ENCODE measurements around the gene GPR156. TPM values are rescaled to one million over a fixed set of nuclear protein-coding genes. Genes with fewer than 3 reads are reported as not detected.

GPR156 gene
- total RNA-seq, 2 experiments from 2014 or later = 0.10 TPM; not detected in 1

DNA sequence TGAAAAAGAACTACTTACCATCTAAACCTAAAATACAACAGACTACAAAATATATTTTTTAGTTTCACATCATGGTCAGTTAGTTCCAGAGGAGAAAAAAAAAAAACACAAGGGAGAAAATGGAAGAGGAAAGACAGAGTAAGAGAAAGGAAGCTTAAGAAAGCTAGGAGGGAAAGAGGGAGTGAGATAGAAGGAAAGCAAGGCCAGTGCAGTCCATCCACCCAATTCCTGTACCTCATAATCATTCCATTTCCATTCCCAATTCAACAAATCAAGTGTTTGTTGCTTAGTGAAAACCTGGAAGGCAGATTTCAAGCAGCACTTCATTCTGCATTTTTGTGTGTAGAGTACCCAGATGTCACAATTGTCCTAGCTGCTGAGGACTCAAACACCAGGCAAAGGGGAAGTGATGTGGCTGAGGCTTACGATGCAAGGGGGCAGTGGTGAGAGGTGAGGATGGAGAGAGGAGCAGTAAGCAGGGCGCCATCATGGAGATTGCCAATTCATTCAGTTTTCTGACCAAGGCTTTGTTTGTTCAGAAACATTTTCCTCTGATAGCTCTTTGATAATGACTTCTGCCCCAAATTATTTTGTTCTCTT, 107.2 kb downstream of the GPR156 start:
- H3K27ac Mint-ChIP-seq = no peak overlapping the region
- H3K27me3 Mint-ChIP-seq = peaks cover 6% of the 10 kb centered on the region
- POLR2A ChIA-PET = no interaction called here
- CTCF ChIA-PET = no interaction called here
- DNase-seq = no peak
- H3K36me3 Mint-ChIP-seq (ENCODE audit: low read depth) = no peaks in the 10 kb centered on the region
- H3K4me1 Mint-ChIP-seq = no peaks in the 10 kb centered on the region
- no peaks in the 10 kb centered on the region for H3K9me3 Mint-ChIP-seq
- no peak overlapping the region for H3K4me3 Mint-ChIP-seq

DNA sequence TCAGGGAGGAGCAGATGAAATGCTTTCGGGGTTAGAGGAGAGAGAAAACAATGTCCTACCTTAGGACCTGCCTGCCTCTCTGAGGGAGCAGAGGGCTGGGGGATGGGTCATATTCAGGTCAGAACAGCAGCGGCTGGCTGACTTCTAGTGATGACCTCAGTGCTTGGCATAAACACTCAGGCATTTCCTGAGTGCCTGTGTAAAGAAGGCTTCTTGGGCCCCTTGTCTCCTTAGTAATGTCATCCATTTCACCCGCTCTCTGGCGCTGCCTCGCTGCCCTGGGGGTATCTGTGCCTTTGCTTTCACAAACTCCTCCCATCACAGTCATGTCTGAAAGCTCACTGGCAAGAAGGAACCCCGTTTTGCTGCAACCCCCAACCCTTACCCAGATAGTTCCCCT, 107.9 kb downstream of the GPR156 start:
- no peak for DNase-seq
- H3K36me3 Mint-ChIP-seq (ENCODE audit: low read depth) = no peaks in the 10 kb centered on the region
- ChIA-PET CTCF (no interaction called here), POLR2A (no interaction called here)
- no peak overlapping the region for H3K4me3 Mint-ChIP-seq
- H3K4me1 Mint-ChIP-seq = no peaks in the 10 kb centered on the region
- no peaks in the 10 kb centered on the region for H3K9me3 Mint-ChIP-seq
- H3K27ac Mint-ChIP-seq = no peak overlapping the region
- peaks cover 6% of the 10 kb centered on the region for H3K27me3 Mint-ChIP-seq

DNA sequence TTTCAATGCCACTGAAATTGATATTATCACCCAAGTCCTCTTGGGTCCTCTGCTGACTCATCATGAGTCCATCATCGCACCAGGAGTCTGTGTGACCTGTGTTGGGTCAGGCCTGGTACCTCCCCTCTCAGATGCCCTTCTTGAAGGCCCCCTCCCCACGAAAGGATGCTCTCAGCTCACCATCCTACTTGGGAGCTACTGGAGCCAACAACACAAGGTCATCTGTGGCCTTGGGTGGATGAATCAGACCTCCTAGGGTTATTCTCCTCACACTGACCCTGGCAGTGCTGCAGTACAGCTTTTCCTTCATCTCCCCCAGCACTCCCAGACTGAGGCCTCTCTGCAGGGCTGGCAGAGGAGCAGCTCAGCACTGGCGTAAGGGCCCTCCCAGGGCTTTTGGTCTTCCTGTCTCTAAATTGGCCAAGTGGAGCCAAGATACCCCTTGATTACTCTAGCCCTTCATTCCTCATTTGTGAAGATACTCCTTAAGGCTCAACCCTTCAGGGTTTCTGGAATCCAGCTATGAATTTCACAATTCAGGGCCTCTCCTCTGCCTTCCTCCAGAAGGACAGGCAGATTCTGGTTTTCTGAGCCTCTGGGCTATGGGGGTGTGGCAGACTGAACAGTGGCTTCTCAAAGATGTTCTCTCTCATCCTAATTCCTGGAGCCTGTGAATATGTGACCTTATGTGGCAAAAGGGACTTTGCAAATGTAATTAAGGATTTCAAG, 110.0 kb downstream of the GPR156 start:
- POLR2A ChIA-PET = no interaction called here
- no peaks in the 10 kb centered on the region for H3K9me3 Mint-ChIP-seq
- DNase-seq = no peak
- H3K36me3 Mint-ChIP-seq (ENCODE audit: low read depth) = no peaks in the 10 kb centered on the region
- CTCF ChIA-PET = interaction anchor here (0.6 to 1.0 kb wide), 3 partner anchors 12 to 690 kb away, joined by 3 to 4 read pairs (median 3); no protein-coding TSS in a partner anchor
- peaks cover 3% of the 10 kb centered on the region for H3K27me3 Mint-ChIP-seq
- H3K4me1 Mint-ChIP-seq = no peaks in the 10 kb centered on the region
- H3K27ac Mint-ChIP-seq = no peak overlapping the region
- no peak overlapping the region for H3K4me3 Mint-ChIP-seq

DNA sequence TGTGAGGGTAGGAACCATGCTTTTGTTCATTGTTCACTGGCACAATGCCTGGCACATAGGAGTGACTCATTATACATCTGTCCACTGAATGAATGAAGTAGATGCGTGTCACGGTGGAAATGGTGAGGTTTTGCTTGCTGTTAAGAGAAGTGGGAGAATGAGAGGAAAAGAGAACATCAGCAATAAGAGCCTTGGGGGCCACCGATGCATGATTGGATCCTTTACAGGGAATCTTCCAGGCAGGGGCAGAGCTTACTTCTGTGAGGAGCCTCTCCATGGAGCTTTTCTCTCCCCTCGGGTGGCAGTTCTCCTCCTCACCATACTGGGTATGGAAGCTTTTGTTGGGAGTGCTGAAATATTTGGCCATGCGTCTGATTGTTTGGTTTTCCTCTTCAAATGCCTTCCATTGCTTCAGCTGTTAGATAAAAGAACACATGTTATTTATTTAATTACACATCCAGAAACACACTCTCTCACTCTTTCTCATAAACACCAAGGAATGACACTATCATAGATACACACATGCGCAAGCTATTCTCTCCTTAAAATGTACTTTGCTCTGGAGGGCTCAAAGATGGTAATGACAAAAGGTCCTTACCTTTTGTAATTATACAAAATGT, 111.9 kb downstream of the GPR156 start:
- Mint-ChIP-seq H3K4me1 (no peaks in the 10 kb centered on the region), H3K27ac (no peak overlapping the region), H3K9me3 (no peaks in the 10 kb centered on the region), H3K27me3 (peaks cover 2% of the 10 kb centered on the region), H3K36me3 (ENCODE audit: low read depth) (no peaks in the 10 kb centered on the region), H3K4me3 (no peak overlapping the region)
- CTCF ChIA-PET = interaction anchor here (0.6 to 1.1 kb wide), 5 partner anchors 9 to 1122 kb away, joined by 3 to 5 read pairs (median 3); no protein-coding TSS in a partner anchor
- DNase-seq = no peak
- POLR2A ChIA-PET = interaction anchor here (0.6 kb wide), 1 partner anchor 854 kb away, joined by 3 read pairs; no protein-coding TSS in a partner anchor

DNA sequence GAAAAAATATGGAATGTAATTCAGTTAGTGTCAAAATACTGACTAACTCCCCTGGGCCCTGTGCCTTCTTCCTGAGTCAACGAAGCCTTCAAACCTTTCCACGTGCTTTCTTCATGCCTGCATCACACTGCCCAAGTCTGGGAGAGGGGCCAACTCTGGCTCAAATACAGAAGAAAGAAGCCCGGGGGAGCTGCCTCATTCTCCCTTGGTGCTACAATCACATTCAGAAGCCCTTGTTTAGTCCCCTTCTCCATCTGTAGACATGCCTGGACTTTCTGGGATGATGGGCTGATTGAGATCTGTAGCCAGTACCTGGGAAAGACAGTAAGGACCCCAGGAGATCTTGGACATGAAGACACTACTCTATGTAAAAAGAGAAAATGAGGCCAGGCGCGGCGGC, 113.0 kb downstream of the GPR156 start:
- H3K36me3 Mint-ChIP-seq (ENCODE audit: low read depth) = no peaks in the 10 kb centered on the region
- H3K9me3 Mint-ChIP-seq = no peaks in the 10 kb centered on the region
- no peak overlapping the region for H3K4me3 Mint-ChIP-seq
- ChIA-PET CTCF (interaction anchor here (1.1 kb wide), 1 partner anchor 8 kb away, joined by 3 read pairs; no protein-coding TSS in a partner anchor), POLR2A (no interaction called here)
- no peaks in the 10 kb centered on the region for H3K4me1 Mint-ChIP-seq
- no peak for DNase-seq
- no peak overlapping the region for H3K27ac Mint-ChIP-seq
- peaks cover 2% of the 10 kb centered on the region for H3K27me3 Mint-ChIP-seq

DNA sequence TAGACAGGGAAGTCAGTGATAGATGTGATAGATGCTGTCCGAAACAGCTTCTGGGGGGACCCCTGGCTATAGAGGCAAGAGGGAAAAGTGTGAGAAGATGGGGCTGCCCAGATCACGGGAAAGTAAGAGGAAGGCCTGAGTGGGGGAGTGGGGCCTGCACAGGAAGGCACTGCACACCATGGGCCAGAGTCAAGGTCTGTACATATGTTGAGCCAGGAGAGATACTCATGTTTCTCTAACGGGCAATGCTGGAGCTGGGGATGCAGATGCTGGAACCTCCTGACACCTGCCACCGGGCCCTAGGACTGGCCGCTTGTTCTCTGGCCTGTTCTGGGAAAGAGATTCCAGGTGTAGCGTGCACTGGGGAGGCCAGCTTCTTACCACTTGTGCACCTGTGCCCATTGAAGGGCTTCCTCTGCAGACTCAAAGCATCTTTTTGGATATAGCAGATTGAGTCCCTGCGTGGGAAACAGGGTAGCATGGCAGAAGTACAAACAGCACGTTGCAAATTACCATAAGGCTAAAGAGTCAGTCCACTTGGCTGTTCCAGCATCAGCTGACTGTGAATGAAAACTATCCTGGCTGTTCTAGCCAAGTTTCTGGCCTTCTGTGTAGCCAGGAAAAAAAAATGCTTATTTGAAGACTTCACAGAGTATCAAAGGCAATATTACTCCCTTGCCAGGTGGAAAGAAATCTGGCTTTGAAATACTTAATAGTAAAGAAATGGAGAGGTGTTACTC, 113.7 kb downstream of the GPR156 start:
- H3K9me3 Mint-ChIP-seq = no peaks in the 10 kb centered on the region
- no peaks in the 10 kb centered on the region for H3K36me3 Mint-ChIP-seq (ENCODE audit: low read depth)
- peaks cover 2% of the 10 kb centered on the region for H3K27me3 Mint-ChIP-seq
- no peak overlapping the region for H3K4me3 Mint-ChIP-seq
- DNase-seq = no peak
- H3K27ac Mint-ChIP-seq = no peak overlapping the region
- H3K4me1 Mint-ChIP-seq = no peaks in the 10 kb centered on the region
- CTCF ChIA-PET = no interaction called here
- POLR2A ChIA-PET = no interaction called here

DNA sequence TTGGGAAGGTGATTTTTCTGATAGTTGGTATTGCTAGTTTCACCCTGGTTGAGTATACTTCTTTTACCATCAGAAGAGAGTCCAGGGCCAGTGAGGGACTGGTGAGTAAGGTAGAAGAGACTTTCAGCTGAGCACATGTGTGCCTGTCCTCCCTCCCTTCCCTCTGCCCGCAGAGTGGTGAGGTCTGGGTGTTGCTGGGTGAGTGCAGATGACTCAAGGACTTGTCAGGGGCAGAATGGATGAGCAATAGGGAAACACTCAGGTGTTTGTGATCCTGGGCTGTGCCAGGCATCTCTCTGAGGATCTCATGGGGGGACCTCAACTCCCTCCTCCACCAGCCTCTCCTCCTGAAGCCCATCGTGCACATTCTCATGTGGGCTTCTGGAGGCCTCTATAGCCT, 114.8 kb downstream of the GPR156 start:
- Mint-ChIP-seq H3K27me3 (peaks cover 2% of the 10 kb centered on the region), H3K4me3 (no peak overlapping the region), H3K4me1 (no peaks in the 10 kb centered on the region), H3K27ac (no peak overlapping the region), H3K9me3 (no peaks in the 10 kb centered on the region), H3K36me3 (ENCODE audit: low read depth) (no peaks in the 10 kb centered on the region)
- ChIA-PET POLR2A (interaction anchor here (0.6 kb wide), 1 partner anchor 162 kb away, joined by 3 read pairs; no protein-coding TSS in a partner anchor), CTCF (no interaction called here)
- no peak for DNase-seq

DNA sequence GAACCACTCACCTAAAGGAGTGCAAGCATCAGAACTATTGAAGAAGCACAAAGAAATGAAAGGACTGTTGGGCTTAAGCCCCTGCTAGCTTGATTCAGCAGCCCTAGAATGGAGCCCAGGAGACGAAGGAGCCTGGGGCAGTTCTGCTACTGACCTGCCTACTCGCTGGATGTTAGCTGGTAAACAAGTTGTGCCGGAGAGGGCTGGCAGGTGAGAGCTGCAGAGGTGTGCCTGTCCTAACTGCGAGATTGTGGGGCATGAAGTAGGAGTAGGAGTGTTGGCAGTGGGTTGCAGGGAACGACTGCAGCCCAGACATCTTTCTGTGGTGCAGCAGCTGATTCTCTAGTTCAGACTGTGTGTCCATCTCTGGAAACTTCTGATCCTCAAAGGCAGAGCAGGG, 115.6 kb downstream of the GPR156 start:
- Mint-ChIP-seq H3K36me3 (ENCODE audit: low read depth) (no peaks in the 10 kb centered on the region), H3K27me3 (peaks cover 2% of the 10 kb centered on the region), H3K4me1 (no peaks in the 10 kb centered on the region), H3K27ac (no peak overlapping the region), H3K4me3 (no peak overlapping the region), H3K9me3 (no peaks in the 10 kb centered on the region)
- ChIA-PET POLR2A (no interaction called here), CTCF (no interaction called here)
- no peak for DNase-seq

DNA sequence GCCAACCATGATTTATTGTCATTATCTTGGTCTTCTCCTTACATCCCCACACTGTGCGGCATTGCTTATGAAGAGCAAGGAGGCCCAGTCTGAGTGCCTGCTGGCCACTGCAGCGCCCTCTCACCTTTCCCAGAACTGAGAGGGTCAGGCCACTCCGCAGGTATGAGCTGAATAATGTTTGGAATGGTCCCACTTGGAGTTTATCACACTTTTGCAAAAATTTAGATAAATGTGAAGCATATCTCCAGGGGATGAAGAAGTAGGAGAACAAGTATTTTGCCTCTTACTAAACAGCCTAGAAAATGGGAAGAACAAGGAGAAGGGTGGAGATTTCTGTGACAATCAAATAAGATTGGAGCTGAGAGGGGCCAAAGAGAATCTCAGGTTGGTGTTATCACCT, 116.4 kb downstream of the GPR156 start:
- no peak overlapping the region for H3K4me3 Mint-ChIP-seq
- ChIA-PET POLR2A (no interaction called here), CTCF (no interaction called here)
- H3K27me3 Mint-ChIP-seq = peaks cover 2% of the 10 kb centered on the region
- H3K36me3 Mint-ChIP-seq (ENCODE audit: low read depth) = no peaks in the 10 kb centered on the region
- H3K4me1 Mint-ChIP-seq = no peaks in the 10 kb centered on the region
- no peaks in the 10 kb centered on the region for H3K9me3 Mint-ChIP-seq
- no peak for DNase-seq
- H3K27ac Mint-ChIP-seq = no peak overlapping the region

DNA sequence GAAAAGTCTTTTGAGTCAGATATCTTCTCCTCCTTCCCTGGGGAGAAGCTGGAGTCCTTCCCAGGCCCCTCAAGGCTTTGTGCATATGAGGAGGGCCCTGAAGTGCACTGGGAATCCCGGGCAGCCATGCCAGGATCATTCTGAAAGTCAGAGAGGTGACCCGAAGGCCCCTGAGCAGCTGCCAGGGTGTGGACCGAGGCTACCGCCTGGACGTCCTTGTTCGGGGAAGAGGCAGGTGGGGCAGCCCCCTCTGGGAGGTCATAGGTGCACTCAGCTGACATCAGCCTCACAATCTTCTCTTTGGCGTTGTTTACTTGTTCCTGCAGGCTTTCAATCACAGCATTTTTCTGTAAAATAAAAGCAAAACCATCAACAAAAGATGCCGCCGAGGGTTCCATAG, 117.0 kb downstream of the GPR156 start:
- Mint-ChIP-seq H3K4me1 (no peaks in the 10 kb centered on the region), H3K27ac (no peak overlapping the region), H3K27me3 (peaks cover 2% of the 10 kb centered on the region), H3K36me3 (ENCODE audit: low read depth) (no peaks in the 10 kb centered on the region), H3K4me3 (no peak overlapping the region), H3K9me3 (no peaks in the 10 kb centered on the region)
- ChIA-PET CTCF (no interaction called here), POLR2A (no interaction called here)
- DNase-seq = no peak

DNA sequence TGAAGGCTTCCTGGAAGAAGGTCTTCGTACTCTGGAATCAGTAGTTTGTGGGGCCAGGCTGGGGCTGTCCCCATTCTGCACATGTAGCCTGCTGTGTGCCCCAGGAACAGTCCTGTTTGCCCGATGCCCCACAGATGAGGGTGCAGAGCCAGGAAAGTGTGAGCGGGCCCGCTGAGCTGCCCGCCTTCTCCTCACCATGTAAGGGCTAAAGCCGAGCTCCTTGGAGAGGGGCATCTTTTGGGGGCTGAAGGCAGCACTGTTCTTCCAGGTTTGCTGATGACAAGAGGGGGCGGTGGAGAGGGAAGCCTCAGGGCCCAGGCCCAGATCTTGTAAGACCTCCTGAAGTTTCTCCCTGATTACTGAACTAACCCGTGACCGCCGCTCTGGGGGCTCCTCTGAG, 117.5 kb downstream of the GPR156 start:
- Mint-ChIP-seq H3K27ac (no peak overlapping the region), H3K36me3 (ENCODE audit: low read depth) (no peaks in the 10 kb centered on the region), H3K27me3 (no peaks in the 10 kb centered on the region), H3K4me1 (no peaks in the 10 kb centered on the region), H3K9me3 (no peaks in the 10 kb centered on the region), H3K4me3 (no peak overlapping the region)
- DNase-seq = no peak
- ChIA-PET POLR2A (no interaction called here), CTCF (no interaction called here)

DNA sequence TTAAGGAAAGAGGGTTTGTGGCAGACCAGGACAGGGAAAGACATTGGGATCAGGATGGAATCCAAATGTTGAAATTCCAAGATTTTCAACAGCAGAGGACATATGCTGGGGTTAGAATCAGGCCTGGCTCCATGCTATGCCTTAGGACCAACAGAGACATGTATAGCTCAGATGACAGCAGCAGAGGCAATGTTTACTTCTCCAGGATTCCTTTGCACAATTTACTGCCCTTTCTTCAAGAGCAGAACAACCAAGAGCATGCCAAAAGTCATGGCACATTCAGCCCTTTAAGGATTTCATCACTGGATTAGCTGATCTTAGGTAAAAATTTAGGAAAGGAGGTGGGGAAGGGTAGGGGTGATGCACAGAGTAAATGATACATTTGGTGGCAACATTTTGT, 121.2 kb downstream of the GPR156 start:
- Mint-ChIP-seq H3K36me3 (ENCODE audit: low read depth) (no peaks in the 10 kb centered on the region), H3K27ac (no peak overlapping the region), H3K4me3 (no peak overlapping the region), H3K9me3 (no peaks in the 10 kb centered on the region), H3K4me1 (no peaks in the 10 kb centered on the region), H3K27me3 (peaks cover 6% of the 10 kb centered on the region)
- ChIA-PET POLR2A (no interaction called here), CTCF (interaction anchor here (1.3 kb wide), 1 partner anchor 9 kb away, joined by 3 read pairs; no protein-coding TSS in a partner anchor)
- DNase-seq = no peak

DNA sequence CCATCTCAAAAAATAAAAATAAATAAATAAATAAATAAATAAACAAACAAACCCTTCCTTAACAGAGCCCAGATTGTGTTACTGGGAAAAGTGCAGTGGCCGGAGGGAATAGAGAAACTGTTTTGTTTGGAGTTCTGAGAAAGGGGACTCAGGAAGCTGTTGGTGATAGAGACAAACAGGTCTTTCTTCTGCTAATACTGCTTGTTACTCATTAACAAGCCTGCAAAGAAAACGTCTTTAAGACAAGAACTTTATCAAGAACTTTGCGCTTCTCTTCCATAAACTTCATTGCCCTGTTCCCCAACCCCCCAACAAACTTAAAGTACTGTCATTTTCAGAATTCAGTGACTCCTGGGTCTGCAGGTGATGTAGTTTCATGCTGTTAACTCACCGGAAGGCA, 122.0 kb downstream of the GPR156 start:
- DNase-seq = no peak
- H3K36me3 Mint-ChIP-seq (ENCODE audit: low read depth) = no peaks in the 10 kb centered on the region
- ChIA-PET CTCF (interaction anchor here (1.0 to 1.4 kb wide), 2 partner anchors 12 to 25 kb away, joined by 3 read pairs; no protein-coding TSS in a partner anchor), POLR2A (no interaction called here)
- no peak overlapping the region for H3K4me3 Mint-ChIP-seq
- no peaks in the 10 kb centered on the region for H3K9me3 Mint-ChIP-seq
- H3K4me1 Mint-ChIP-seq = no peaks in the 10 kb centered on the region
- peaks cover 6% of the 10 kb centered on the region for H3K27me3 Mint-ChIP-seq
- H3K27ac Mint-ChIP-seq = no peak overlapping the region
